T47D (cell line): Measurements from ENCODE around the gene COPG2.
"Not testable (repeated sequence)": the region's sequence is repeated elsewhere in the genome, so short reads cannot be mapped to it uniquely, and the experiment has no call there.

Source experiments
- DNase-seq, 2 experiments: peaks; one replicate each; pipeline versions ENCODE4 v3.0.0 to v3.0.0-alpha.2; 2011 to 2012; ENCODE audit warnings: low read depth in 1 of 2, low spot score in 1 of 2
- JUND ChIP-seq: IDR thresholded peaks from 2 replicates; pipeline ENCODE4 v1.6.1; 2012; ENCODE audit warnings: low read depth
- in situ Hi-C: cut with HindIII; loops from 2 replicates; pipeline ENCODE4 v1.10.0; 2016; ENCODE audit warnings: low sequenced_read_pairs, low pct_unique_long_range_greater_than_20kb

Gene COPG2

DNA sequence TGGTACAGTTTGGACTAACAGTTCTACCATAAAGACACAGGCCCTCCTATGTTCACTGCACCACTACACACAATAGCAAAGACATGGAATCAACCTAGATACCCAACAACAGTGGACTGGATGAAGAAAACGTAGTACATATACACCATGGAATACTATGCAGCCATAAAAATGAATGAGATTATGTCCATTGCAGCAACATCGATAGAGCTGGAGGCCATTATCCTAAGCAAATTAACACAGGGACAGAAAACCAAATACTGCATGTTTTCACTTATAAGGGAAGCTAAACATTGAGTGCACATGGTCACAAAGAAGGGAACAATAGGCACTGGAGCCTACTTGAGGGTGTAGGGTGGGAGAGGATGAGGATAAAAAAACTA lies 101.7 kb downstream of the COPG2 start:
- in situ Hi-C loops, result no loop called here
- DNase-seq, result no peak
- TF ChIP-seq JUND, result no peak

DNA sequence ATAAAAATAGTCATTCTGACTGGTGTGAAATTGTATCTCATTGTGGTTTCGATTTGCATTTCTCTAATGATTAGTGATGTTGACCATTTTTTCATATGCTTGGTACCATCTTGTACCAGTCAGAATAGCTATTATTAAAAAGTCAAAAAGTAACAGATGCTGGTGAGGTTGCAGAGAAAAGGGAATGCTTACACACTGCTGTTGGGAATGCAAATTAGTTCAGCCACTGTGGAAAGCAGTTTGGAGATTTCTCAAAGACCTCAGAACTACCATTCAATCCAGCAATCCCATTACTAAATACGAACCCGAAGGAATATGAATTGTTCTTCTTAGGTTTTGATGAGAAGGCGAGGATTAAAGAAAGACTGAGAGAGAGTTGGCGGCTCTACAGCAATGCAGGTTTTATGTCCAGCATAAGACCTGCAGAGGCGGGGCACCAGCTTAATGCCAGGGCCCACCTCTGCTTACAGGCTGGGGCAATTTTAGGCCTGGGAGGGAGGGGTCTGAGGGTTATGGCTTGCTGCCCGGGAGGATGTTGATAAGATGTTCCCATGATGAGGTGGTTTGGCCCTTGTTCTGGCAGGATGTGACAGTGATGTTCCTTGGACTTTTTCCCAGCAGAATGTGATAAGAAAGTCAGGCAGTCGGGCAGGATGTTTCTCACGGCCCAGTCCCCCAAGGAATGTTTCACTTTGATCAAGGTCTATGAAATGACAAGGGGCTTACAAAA lies 102.2 kb downstream of the COPG2 start:
- in situ Hi-C loops, result no loop called here
- DNase-seq, result no peak
- no peak for TF ChIP-seq JUND

DNA sequence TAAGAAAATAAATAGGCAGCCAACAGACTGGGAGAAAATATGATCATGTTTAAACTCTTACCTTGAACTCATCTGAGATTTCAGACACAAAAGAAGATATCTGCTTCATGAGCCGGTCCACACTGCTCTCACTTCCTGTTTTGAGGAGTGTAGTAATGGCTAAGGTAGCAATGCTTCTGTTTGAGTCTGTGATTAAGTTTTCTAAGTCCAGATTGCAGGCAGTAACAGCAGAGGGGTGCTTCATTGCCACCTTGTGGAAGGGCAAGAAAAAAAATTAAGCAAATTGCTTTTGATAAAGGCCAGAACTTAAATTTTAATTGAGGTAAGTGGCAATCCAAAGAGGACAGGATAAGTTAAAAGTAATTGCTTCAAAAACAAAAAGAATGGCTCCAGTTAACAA lies 107.6 kb downstream of the COPG2 start:
- no peak for TF ChIP-seq JUND
- DNase-seq, result peak; percentile 15 to 62
- in situ Hi-C loops, result no loop called here

DNA sequence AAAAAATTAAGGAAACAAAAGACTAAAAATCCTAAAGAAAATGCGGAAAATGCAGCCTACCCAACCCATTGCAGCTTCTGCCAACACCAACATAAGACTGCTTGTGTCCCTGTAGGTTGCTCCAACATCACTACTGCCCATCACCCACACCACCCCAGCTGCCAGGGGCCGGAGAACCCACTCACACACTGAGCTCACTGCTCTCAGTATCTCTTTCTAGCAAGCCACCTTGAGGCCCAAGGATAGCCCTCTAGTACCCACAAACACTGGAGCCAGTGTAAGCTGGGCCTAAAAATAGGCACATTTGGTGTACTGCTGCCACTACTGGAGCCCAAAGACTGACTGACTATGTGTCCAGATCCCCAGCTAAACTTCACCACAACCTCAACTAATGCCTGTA lies 109.4 kb downstream of the COPG2 start:
- no peak for TF ChIP-seq JUND
- DNase-seq, result no peak
- in situ Hi-C loops, result no loop called here

DNA sequence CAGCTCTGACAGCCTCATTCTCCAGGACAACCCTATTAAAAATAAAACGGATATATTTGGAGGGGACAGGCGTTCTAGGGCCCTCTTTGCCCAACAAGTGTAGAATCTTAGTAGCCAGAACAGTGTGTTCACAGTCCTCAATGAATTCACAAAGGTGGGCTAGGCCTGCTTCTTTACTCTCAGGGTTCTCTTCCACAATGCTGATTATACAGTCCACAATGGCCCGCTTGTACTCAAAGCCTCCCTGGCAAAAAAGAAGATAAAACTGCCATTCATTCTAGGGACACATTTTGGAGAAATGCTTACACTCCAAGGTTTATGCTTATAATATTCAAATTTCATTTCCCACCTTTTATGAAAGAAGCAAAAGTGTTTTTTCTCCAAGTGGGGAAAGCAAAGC lies 114.1 kb downstream of the COPG2 start:
- in situ Hi-C loops, result no loop called here
- no peak for TF ChIP-seq JUND

DNA sequence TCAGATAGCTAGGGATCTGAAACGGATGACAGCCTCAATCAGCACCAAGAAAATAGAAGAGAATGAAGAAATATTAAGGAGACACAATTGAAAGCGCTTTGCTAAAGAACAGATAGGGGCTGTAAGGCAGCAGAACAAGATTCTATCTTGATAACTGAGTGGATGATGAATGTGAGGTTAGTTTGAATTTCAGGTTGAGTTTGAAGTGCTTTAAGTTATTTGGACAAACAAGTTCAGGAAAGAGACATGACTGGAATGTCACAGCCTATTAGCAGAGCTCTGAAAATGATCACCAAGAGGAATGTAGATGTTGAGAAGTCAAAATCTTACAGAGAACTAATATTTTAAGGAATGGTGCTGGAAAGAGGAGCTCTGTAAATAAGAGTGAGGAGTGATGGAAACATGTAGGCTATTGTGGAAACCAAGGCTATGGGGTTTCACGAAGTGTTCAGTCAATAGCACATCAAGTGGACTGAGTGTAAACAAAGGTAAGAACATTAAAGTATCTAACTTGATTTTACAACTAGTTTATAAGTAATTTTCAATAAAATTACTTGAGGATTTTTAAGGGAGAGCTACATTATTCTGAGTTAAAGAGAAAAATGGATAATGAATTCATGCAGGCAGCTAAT lies 115.0 kb downstream of the COPG2 start:
- TF ChIP-seq JUND, result no peak
- no peak for DNase-seq
- in situ Hi-C loops, result no loop called here

More for the DNA sequence above, 114.1 kb downstream of the COPG2 start:
- DNase-seq, result no peak

DNA sequence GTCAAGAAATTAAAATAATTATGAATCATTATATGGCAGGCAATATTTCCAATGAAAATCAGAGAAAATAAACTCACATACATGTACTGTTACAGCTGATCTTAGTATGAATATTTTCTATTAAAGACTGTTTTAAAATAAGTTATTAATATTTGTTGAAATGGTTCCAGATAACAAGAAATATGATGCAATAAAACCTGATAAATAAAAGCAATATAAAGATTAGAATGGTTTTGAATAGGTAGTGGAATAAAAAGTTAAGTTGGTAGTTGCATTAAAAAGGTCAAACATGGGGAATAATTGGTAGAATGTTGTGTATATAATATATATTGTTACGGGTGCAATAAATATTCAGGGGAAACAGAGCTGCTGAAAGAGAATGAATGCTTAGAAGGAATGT lies 124.2 kb downstream of the COPG2 start:
- in situ Hi-C loops, result no loop called here
- no peak for TF ChIP-seq JUND
- no peak for DNase-seq

DNA sequence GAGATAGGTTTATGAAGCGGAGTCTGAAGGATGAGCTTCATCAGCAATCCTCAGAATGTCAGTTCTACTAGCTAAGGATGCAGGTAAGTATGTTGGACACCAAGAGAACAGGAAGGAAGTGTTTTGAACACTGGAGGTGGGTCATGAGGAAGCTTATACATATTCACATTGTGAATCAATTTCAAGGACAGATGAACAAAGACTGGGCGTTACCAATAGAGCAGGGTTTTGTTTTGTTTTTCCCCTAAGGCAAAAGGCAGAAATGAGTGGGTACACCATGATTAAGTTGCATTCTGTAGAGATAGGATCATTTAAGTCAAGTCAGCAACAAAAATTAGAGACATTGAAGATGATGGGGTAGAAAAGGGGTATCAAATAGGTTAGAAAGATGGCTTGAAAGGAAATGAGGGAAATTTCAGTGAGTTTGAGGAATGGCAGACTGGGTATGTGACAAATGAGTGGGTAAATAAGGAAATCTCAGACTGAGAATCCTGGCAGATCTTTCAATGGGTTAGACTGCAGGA lies 125.0 kb downstream of the COPG2 start:
- in situ Hi-C loops, result no loop called here
- no peak for DNase-seq
- no peak for TF ChIP-seq JUND

DNA sequence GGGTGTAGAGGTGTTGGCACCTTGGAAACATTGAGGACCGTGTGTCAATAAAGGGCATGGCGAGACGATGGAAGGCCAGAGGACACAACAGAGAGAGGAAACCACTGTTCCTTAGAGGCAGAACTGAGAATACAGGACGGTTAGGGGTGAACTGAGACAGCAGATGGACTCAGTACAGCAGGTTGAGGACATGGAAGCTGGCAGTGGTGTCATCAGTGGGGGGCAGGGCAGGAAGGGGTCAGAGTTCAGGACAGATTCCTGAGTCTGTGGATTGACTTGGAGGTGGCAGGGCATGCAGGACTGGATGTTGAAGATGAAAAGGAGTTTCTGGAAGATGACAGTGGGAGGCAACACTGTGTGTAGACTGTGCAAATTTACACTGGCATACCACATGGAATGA lies 126.3 kb downstream of the COPG2 start:
- DNase-seq, in situ Hi-C loops: not testable (repeated sequence)

DNA sequence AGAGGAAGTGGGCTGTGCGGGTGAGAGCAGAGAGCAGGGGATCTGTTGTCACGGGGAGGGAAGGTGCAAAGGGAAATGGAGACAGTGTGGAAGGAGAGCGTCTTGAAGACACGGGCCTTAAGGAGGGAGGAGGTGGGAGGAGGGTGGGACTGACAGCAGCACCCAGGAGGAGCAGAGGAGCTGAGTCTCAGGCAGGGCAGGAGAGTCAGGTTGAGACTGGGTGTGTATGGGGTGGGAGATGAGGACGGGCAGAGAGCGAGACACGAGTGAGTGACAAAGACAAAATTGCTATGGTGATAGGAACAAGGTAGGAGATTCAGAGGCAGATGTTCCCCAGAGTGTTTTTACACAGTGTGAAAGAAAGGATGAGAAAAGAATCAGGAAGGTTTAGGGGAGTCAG lies 127.3 kb downstream of the COPG2 start:
- in situ Hi-C loops, DNase-seq: not testable (repeated sequence)

DNA sequence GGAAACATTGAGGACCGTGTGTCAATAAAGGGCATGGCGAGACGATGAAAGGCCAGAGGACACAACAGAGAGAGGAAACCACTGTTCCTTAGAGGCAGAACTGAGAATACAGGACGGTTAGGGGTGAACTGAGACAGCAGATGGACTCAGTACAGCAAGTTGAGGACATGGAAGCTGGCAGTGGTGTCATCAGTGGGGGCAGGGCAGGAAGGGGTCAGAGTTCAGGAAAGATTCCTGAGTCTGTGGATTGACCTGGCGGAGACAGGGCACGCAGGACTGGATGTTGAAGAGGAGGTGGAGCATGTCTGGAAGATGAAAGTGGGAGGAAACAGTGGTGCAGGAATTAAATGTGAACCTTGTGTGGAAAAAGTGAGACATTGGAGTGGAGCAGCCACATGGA lies 130.7 kb downstream of the COPG2 start:
- in situ Hi-C loops, result not testable (repeated sequence)

DNA sequence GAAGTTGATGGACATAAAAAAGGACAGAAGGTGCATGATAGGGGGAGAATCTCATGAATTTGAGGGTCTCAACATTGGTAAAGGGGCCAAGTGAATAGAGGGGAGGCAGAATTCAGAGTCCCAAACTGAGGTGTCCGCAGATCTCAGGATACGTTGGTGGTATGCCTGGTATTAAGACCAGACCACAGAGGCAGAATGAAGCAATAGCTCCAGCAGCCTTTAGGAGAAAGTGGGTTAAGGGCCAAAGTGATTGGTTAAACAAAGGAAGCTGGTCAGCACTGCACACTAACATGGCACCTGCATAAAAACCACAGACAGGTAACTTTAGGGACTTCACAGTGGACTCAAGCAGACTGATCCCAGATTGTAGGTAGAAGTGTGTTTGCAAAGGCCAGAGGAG lies 139.1 kb downstream of the COPG2 start:
- no peak for TF ChIP-seq JUND
- DNase-seq, result no peak
- in situ Hi-C loops, result no loop called here

More for the DNA sequence above, 130.7 kb downstream of the COPG2 start:
- not testable (repeated sequence) for DNase-seq

DNA sequence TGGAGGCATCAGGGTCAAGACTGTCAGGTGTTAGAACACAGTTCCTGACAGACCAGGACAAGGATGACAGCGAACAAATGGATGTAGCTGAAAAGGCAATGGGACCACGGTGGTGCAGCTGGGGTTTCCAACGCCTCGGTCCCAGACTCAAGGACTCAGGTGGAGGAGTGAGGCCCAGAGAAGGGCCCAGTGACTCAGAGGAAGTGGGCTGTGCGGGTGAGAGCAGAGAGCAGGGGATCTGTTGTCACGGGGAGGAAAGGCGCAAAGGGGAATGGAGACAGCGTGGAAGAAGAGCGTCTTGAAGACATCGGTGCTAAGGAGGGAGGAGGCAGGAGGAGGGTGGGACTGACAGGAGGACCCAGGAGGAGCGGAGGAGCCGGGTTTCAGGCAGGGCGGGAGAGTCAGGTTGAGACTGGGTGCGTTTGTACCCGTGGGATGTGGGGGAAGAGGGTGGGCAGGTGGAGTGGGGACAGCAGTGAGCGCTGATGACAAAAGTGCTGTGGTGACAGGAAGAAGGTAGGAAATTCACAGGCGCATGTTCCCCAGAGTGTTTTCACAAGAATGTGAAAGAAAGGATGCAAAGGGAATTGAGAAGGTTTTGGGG lies 140.7 kb downstream of the COPG2 start:
- in situ Hi-C loops, DNase-seq: not testable (repeated sequence)
